GM12864 (cell line): ENCODE measurements around the gene GALK1.

Experiments used
- DNase-seq: peaks from one replicate; pipeline ENCODE4 v3.0.0-alpha.2; 2011; ENCODE audit warnings: low read depth
- H3K4me3 ChIP-seq: 2 replicates; pipeline ENCODE4 v1.5.1; 2011; ENCODE audit warnings: mild to moderate bottlenecking, low read depth, low read length, control low read depth
- CTCF ChIP-seq: IDR thresholded peaks from 2 replicates; pipeline ENCODE4 v1.5.1; 2011; ENCODE audit warnings: low read depth, mild to moderate bottlenecking, moderate library complexity, low read length, control low read depth, inconsistent platforms; ENCODE audit errors: missing control alignments

The GALK1 gene

GRCh38 chr17:75803883-75804282, 38.9 kb upstream of the GALK1 start:
- DNase-seq: no peak
- TF ChIP-seq CTCF: no peak

GRCh38 chr17:75799402-75799801, 34.4 kb upstream of the GALK1 start:
- no peak for TF ChIP-seq CTCF
- no peak overlapping the region for H3K4me3 ChIP-seq
- no peak for DNase-seq

More at GRCh38 chr17:75803883-75804282, 38.9 kb upstream of the GALK1 start:
- no peak overlapping the region for H3K4me3 ChIP-seq

- no peak for DNase-seq
- TF ChIP-seq CTCF: no peak
- no peak overlapping the region for H3K4me3 ChIP-seq
Measured at GRCh38 chr17:75795820-75796607, 31.0 kb upstream of the GALK1 start.

GRCh38 chr17:75793460-75793859, 28.5 kb upstream of the GALK1 start:
- H3K4me3 ChIP-seq: no peak overlapping the region
- no peak for TF ChIP-seq CTCF
- no peak for DNase-seq

- H3K4me3 ChIP-seq: no peak overlapping the region
- no peak for DNase-seq
- TF ChIP-seq CTCF: no peak
Measured at GRCh38 chr17:75791254-75791653, 26.3 kb upstream of the GALK1 start.

GRCh38 chr17:75785016-75785890, 20.3 kb upstream of the GALK1 start:
- TF ChIP-seq CTCF: no peak
- DNase-seq: no peak
- peak overlapping the region; percentile 78 for H3K4me3 ChIP-seq
